ENCODE results near the gene AKAP8. TPM values are rescaled to one million over a fixed set of nuclear protein-coding genes. Genes with fewer than 3 reads are reported as not detected.

The AKAP8 gene
- total and polyA plus RNA-seq, 2 experiments from 2014 or later, result 13.4 to 14.6 TPM

DNA sequence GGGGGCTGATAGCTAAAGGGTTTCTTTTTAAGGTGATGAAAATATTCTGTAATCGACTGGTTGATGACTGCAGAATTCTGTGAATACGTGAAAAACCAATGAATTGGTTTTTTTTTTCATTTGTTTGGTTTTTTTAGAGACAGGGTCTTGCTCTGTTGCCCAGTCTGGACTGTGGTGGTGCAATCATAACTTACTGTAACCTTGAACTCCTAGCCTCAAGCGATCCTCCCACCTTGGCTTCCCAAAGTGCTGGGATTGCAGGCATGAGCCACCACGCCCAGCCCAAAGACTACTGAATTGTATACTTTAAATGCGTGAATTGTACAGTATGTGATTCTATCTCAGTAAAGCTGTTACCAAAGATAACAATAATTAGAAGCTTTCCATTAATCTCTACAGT, 14.8 kb upstream of the AKAP8 start:
- no peaks in the 10 kb centered on the region for H3K27me3 ChIP-seq (replicated peaks; ENCODE audit: insufficient read depth)
- H3K4me1 ChIP-seq (ENCODE audit: insufficient read depth), result peaks cover 8% of the 10 kb centered on the region
- in situ Hi-C loops (cut with MboI), result no loop called here
- no peak overlapping the region for H2AFZ ChIP-seq
- peaks cover 27% of the 10 kb centered on the region for H3F3A ChIP-seq (ENCODE audit: insufficient read depth)
- no peak overlapping the region for H3K9ac ChIP-seq
- TF ChIP-seq EZH2 (IDR thresholded peaks at IDR 0.05; ENCODE audit: insufficient read depth, poor library complexity, severe bottlenecking) (no peak), EZH2phosphoT487 (IDR thresholded peaks at IDR 0.05; ENCODE audit: insufficient read depth, low read depth) (no peak)
- no peaks in the 10 kb centered on the region for H3K9me2 ChIP-seq (ENCODE audit: insufficient read depth)
- peaks cover 18% of the 10 kb centered on the region for H3K36me3 ChIP-seq (ENCODE audit: low read depth)
- no peak overlapping the region for H3K4me3 ChIP-seq
- no peaks in the 10 kb centered on the region; the same call in 1 of the 2 replicates for H4K20me1 ChIP-seq (ENCODE audit: insufficient read depth)
- WGBS, 2 experiments (ENCODE audit: low coverage in 1 of 2, low lambda C conversion rate in 2 of 2, missing lambda C conversion rate in 2 of 2), result 98% methylated on average over 5 of the region's 5 CpGs
- peak overlapping the region; percentile 50 for H3K27ac ChIP-seq
- no peaks in the 10 kb centered on the region for H3K9me3 ChIP-seq (ENCODE audit: low read depth)
- no peak overlapping the region for H3K4me2 ChIP-seq (ENCODE audit: unreplicated experiment)
- peaks cover 54% of the 10 kb centered on the region for H3K79me2 ChIP-seq (ENCODE audit: insufficient read depth)
- no peak for DNase-seq

DNA sequence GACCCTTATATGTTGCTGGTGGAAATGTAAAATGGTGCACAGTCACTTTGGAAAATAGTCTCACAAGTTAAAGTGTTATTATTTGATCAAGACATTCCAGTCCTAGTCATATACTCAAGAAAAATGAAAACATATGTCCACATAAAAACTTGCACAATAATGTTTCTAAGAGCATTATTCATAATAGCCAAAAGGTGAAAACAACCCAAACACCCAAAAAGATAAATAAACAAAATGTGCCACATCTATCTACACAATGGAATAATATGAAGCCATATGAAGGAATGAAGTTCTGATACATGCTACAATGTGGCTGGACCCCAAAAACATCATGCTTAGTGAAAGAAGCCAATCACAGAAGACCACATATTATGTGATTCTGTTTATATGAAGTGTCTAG, 14.4 kb upstream of the AKAP8 start:
- TF ChIP-seq EZH2 (IDR thresholded peaks at IDR 0.05; ENCODE audit: insufficient read depth, poor library complexity, severe bottlenecking) (no peak), EZH2phosphoT487 (IDR thresholded peaks at IDR 0.05; ENCODE audit: insufficient read depth, low read depth) (0 out of 2 replicates have a peak, but pooled peaks have one; percentile 35)
- H4K20me1 ChIP-seq (ENCODE audit: insufficient read depth), result no peaks in the 10 kb centered on the region; the same call in 1 of the 2 replicates
- in situ Hi-C loops (cut with MboI), result no loop called here

DNA sequence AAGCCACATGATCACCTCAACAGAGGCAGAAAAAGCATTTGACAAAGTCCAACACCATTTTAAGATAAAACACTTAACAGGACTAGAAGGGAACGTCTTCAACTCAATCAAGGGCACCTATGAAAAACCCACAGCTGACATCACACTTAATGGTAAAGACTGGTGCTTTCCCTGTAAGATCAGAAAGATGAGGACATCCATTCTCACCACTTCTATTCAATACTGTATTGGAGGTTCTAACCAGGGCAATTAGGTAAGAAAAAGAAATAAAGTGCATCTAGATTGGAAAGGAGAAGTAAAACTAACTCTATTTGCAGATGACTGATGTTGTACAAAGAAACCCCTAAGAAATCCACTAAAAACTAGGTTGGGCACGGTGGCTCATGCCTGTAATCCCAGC, 11.2 kb upstream of the AKAP8 start:
- no peaks in the 10 kb centered on the region for H3K27me3 ChIP-seq (replicated peaks; ENCODE audit: insufficient read depth)
- peaks cover 27% of the 10 kb centered on the region for H3F3A ChIP-seq (ENCODE audit: insufficient read depth)
- WGBS, 2 experiments (ENCODE audit: low coverage in 1 of 2, low lambda C conversion rate in 2 of 2, missing lambda C conversion rate in 2 of 2), result 94 to 97% methylated on average over 2 of the region's 2 CpGs
- H3K9me2 ChIP-seq (ENCODE audit: insufficient read depth), result no peaks in the 10 kb centered on the region
- H4K20me1 ChIP-seq (ENCODE audit: insufficient read depth), result no peaks in the 10 kb centered on the region; the same call in 1 of the 2 replicates
- no peak for DNase-seq
- in situ Hi-C loops (cut with MboI), result no loop called here
- H3K4me2 ChIP-seq (ENCODE audit: unreplicated experiment), result no peak overlapping the region
- no peak overlapping the region for H3K9ac ChIP-seq
- H3K36me3 ChIP-seq (ENCODE audit: low read depth), result peaks cover 3% of the 10 kb centered on the region; the same call in 1 of the 2 replicates
- peaks cover 77% of the 10 kb centered on the region for H3K79me2 ChIP-seq (ENCODE audit: insufficient read depth)
- H3K4me1 ChIP-seq (ENCODE audit: insufficient read depth), result peaks cover 8% of the 10 kb centered on the region
- H3K9me3 ChIP-seq (ENCODE audit: low read depth), result no peaks in the 10 kb centered on the region
- TF ChIP-seq EZH2 (IDR thresholded peaks at IDR 0.05; ENCODE audit: insufficient read depth, poor library complexity, severe bottlenecking) (no peak), EZH2phosphoT487 (IDR thresholded peaks at IDR 0.05; ENCODE audit: insufficient read depth, low read depth) (no peak)
- H3K27ac ChIP-seq, result no peak overlapping the region
- no peak overlapping the region for H2AFZ ChIP-seq
- no peak overlapping the region for H3K4me3 ChIP-seq

More for the DNA sequence above, 14.4 kb upstream of the AKAP8 start:
- Histone ChIP-seq H3K27me3 (replicated peaks; ENCODE audit: insufficient read depth) (no peaks in the 10 kb centered on the region), H3K9ac (no peak overlapping the region), H3K9me3 (ENCODE audit: low read depth) (no peaks in the 10 kb centered on the region), H3K79me2 (ENCODE audit: insufficient read depth) (peaks cover 59% of the 10 kb centered on the region), H3K4me1 (ENCODE audit: insufficient read depth) (peaks cover 8% of the 10 kb centered on the region), H3K9me2 (ENCODE audit: insufficient read depth) (no peaks in the 10 kb centered on the region), H3K36me3 (ENCODE audit: low read depth) (peaks cover 18% of the 10 kb centered on the region), H3F3A (ENCODE audit: insufficient read depth) (peaks cover 27% of the 10 kb centered on the region), H2AFZ (no peak overlapping the region), H3K4me2 (ENCODE audit: unreplicated experiment) (no peak overlapping the region), H3K4me3 (no peak overlapping the region), H3K27ac (peak overlapping the region; percentile 50)
- DNase-seq, result peak; percentile 57

DNA sequence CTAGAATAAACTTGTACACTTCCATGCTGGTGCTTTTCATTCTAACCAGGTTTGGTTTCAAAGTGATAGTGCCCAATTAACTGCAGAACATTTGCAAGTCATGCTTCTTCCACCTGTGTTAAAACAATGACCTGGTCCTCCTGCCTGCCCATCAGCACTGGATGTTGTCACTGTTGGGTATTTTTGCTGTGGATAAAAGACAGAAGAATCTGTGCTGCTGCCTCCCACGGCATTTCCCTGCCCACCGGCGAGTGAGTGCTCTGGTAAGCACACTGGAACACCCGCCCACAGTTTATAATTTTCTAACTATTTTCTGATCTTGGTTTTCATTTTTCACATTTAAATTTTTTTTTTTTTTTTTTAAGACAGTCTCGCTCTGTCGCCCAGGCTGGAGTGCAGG, 2.3 kb upstream of the AKAP8 start:
- Histone ChIP-seq H3K79me2 (ENCODE audit: insufficient read depth) (peaks cover 61% of the 10 kb centered on the region), H3K9ac (no peak overlapping the region), H3F3A (ENCODE audit: insufficient read depth) (peaks cover 47% of the 10 kb centered on the region), H2AFZ (no peak overlapping the region), H4K20me1 (ENCODE audit: insufficient read depth) (no peaks in the 10 kb centered on the region), H3K4me1 (ENCODE audit: insufficient read depth) (peaks cover 10% of the 10 kb centered on the region), H3K9me3 (ENCODE audit: low read depth) (no peaks in the 10 kb centered on the region), H3K36me3 (ENCODE audit: low read depth) (no peaks in the 10 kb centered on the region; the same call in 1 of the 2 replicates), H3K27ac (no peak overlapping the region), H3K27me3 (replicated peaks; ENCODE audit: insufficient read depth) (no peaks in the 10 kb centered on the region), H3K4me3 (no peak overlapping the region), H3K9me2 (ENCODE audit: insufficient read depth) (no peaks in the 10 kb centered on the region), H3K4me2 (ENCODE audit: unreplicated experiment) (no peak overlapping the region)
- in situ Hi-C loops (cut with MboI), result no loop called here
- 79% methylated on average over 6 of the region's 6 CpGs for WGBS, 2 experiments (ENCODE audit: low coverage in 1 of 2, low lambda C conversion rate in 2 of 2, missing lambda C conversion rate in 2 of 2)
- TF ChIP-seq EZH2 (IDR thresholded peaks at IDR 0.05; ENCODE audit: insufficient read depth, poor library complexity, severe bottlenecking) (no peak), EZH2phosphoT487 (IDR thresholded peaks at IDR 0.05; ENCODE audit: insufficient read depth, low read depth) (no peak)
- no peak for DNase-seq

DNA sequence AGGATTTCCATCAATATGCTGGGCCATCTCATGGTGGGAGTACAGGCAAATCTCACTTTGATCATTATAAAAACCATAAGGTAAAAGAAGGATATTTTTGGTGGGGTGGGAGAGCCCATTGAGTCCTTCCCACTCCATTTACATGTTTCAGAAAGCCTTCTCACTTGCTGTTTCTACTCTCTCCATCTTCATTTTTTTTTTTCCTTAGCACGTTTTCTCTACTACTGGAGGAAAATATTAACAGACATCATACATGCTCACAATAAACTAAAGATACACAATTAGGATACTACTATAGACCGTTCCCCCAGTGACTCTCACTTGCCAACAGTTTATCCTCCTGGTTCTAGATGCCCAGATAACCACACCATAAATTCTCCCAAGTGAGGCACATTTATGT, 1.8 kb upstream of the AKAP8 start:
- TF ChIP-seq EZH2 (IDR thresholded peaks at IDR 0.05; ENCODE audit: insufficient read depth, poor library complexity, severe bottlenecking) (no peak), EZH2phosphoT487 (IDR thresholded peaks at IDR 0.05; ENCODE audit: insufficient read depth, low read depth) (no peak)
- Histone ChIP-seq H3K27ac (no peak overlapping the region), H3K4me2 (ENCODE audit: unreplicated experiment) (no peak overlapping the region), H3K9me3 (ENCODE audit: low read depth) (no peaks in the 10 kb centered on the region), H3K4me3 (no peak overlapping the region), H3F3A (ENCODE audit: insufficient read depth) (peaks cover 47% of the 10 kb centered on the region), H3K9ac (peak overlapping the region; percentile 87; the same call in 1 of the 2 replicates), H3K36me3 (ENCODE audit: low read depth) (no peaks in the 10 kb centered on the region; the same call in 1 of the 2 replicates), H2AFZ (no peak overlapping the region), H4K20me1 (ENCODE audit: insufficient read depth) (no peaks in the 10 kb centered on the region), H3K79me2 (ENCODE audit: insufficient read depth) (peaks cover 61% of the 10 kb centered on the region), H3K27me3 (replicated peaks; ENCODE audit: insufficient read depth) (no peaks in the 10 kb centered on the region), H3K9me2 (ENCODE audit: insufficient read depth) (no peaks in the 10 kb centered on the region), H3K4me1 (ENCODE audit: insufficient read depth) (peaks cover 14% of the 10 kb centered on the region)
- WGBS, 2 experiments (ENCODE audit: low coverage in 1 of 2, low lambda C conversion rate in 2 of 2, missing lambda C conversion rate in 2 of 2), result 74 to 81% methylated on average over 2 of the region's 2 CpGs
- DNase-seq, result no peak
- in situ Hi-C loops (cut with MboI), result no loop called here
